ENCODE measurements around the gene CALCB.

- TF ChIP-seq, protein P1, sequence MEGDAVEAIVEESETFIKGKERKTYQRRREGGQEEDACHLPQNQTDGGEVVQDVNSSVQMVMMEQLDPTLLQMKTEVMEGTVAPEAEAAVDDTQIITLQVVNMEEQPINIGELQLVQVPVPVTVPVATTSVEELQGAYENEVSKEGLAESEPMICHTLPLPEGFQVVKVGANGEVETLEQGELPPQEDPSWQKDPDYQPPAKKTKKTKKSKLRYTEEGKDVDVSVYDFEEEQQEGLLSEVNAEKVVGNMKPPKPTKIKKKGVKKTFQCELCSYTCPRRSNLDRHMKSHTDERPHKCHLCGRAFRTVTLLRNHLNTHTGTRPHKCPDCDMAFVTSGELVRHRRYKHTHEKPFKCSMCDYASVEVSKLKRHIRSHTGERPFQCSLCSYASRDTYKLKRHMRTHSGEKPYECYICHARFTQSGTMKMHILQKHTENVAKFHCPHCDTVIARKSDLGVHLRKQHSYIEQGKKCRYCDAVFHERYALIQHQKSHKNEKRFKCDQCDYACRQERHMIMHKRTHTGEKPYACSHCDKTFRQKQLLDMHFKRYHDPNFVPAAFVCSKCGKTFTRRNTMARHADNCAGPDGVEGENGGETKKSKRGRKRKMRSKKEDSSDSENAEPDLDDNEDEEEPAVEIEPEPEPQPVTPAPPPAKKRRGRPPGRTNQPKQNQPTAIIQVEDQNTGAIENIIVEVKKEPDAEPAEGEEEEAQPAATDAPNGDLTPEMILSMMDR (IDR thresholded peaks at IDR 0.05): no peak
- TF ChIP-seq POLR2A (IDR thresholded peaks at IDR 0.05): no peak
These were observed 20.0 kb downstream of the CALCB start for GRCh38 chr11:15093432-15093831.

Measured in gastroesophageal sphincter (tissue), 3 donors.